GM12878 (cell line): ENCODE measurements around the gene PHF20. TPM values are rescaled to one million over a fixed set of nuclear protein-coding genes. Genes with fewer than 3 reads are reported as not detected.
A peak's percentile ranks its signal among the peaks of the same experiment; 100 is the strongest.

Experiments
- ATAC-seq: fragments of 200-7000 bp; cut with Tn5 transposase; 3 replicates; pipeline ENCODE4 v1.9.1; 2020; ENCODE audit warnings: mild to moderate bottlenecking, moderate library complexity
- BruUV-seq: library from RNA; stranded (reverse); fragments of 400-500 nt; replicated peaks from 2 replicates; lab custom pipeline; 2021; lab: Mats Ljungman, UMichigan
- CTCF ChIA-PET: fragments of 300-600 bp; sonication (Branson Sonifier 250); formaldehyde crosslinking; extraction: SDS; loops from one replicate; lab custom pipeline; 2021; ENCODE audit warnings: inconsistent platforms; lab: Yijun Ruan, JAX
- POLR2A ChIA-PET: fragments of 350-600 bp; formaldehyde crosslinking; extraction: SDS; loops from one replicate; lab custom pipeline; 2021; ENCODE audit warnings: inconsistent platforms; lab: Charles Lee
- RAD21 ChIA-PET: fragments of 300-600 bp; sonication (Branson Sonifier 250); formaldehyde crosslinking; loops from one replicate; lab custom pipeline; 2023; ENCODE audit warnings: antibody characterized with exemption; ENCODE audit not compliant: unreplicated experiment; lab: Charles Lee
- SMC1A ChIA-PET: fragments of 300-600 bp; sonication (Branson Sonifier 250); formaldehyde crosslinking; loops from one replicate; lab custom pipeline; 2023; ENCODE audit not compliant: unreplicated experiment, uncharacterized antibody; lab: Charles Lee
- DNase-seq: peaks from one replicate; pipeline ENCODE4 v3.0.0-alpha.2; 2011; ENCODE audit warnings: low read depth, low spot score
- FAIRE-seq: peaks from 3 replicates; lab custom pipeline; 2011; peaks lifted over from hg19 to GRCh38; lab: Jason Lieb, UNC
- H2AFZ ChIP-seq: 2 replicates; pipeline ENCODE4 v1.6.0; 2011; ENCODE audit warnings: low read depth, low read length, control low read depth; ENCODE audit not compliant: control insufficient read depth
- H3K27ac ChIP-seq: 2 replicates; pipeline ENCODE4 v1.5.1; 2011; ENCODE audit warnings: control low read depth; ENCODE audit not compliant: control insufficient read depth, insufficient read depth
- H3K27me3 ChIP-seq, 2 experiments: replicated peaks in 1 of 2; 2 replicates each; pipeline versions ENCODE4 v1.6.0 to v1.6.1; 2011; ENCODE audit warnings: low read length in 1 of 2; ENCODE audit not compliant: control insufficient read depth in 2 of 2, insufficient read depth in 2 of 2
- H3K36me3 ChIP-seq, 2 experiments: 2 replicates each; pipeline ENCODE4 v1.5.1; 2011; ENCODE audit warnings: low read length in 1 of 2; ENCODE audit not compliant: control insufficient read depth in 2 of 2, insufficient read depth in 2 of 2
- H3K4me1 ChIP-seq: 2 replicates; pipeline ENCODE4 v1.6.1; 2011; ENCODE audit warnings: mild to moderate bottlenecking, low read length, moderate library complexity, mixed read lengths; ENCODE audit not compliant: control insufficient read depth, insufficient read depth
- H3K4me2 ChIP-seq: 2 replicates; pipeline ENCODE4 v1.6.0; 2011; ENCODE audit warnings: control low read depth; ENCODE audit not compliant: control insufficient read depth, insufficient read depth
- H3K4me3 ChIP-seq: fragments of 200-600 bp; sonication (generic); 2 replicates; pipeline ENCODE4 v1.5.1; 2016
- H3K79me2 ChIP-seq: 2 replicates; pipeline ENCODE4 v1.6.0; 2011; ENCODE audit warnings: low read length; ENCODE audit not compliant: control insufficient read depth, insufficient read depth
- H3K9ac ChIP-seq: 2 replicates; pipeline ENCODE4 v1.8.0; 2011; ENCODE audit warnings: low read length, control low read depth, mixed read lengths; ENCODE audit not compliant: control insufficient read depth, insufficient read depth
- H3K9me3 ChIP-seq: replicated peaks from 3 replicates; pipeline ENCODE4 v1.5.1; 2011; ENCODE audit warnings: mild to moderate bottlenecking, low read length; ENCODE audit not compliant: control insufficient read depth, insufficient read depth
- H4K20me1 ChIP-seq: 2 replicates; pipeline ENCODE4 v1.6.0; 2011; ENCODE audit not compliant: control insufficient read depth, insufficient read depth
- ASH2L ChIP-seq: fragments of 300-600, 200-600 bp; sonication (generic); IDR thresholded peaks from 2 replicates; pipeline ENCODE4 v1.6.1; 2017; ENCODE audit warnings: low read depth, mild to moderate bottlenecking, borderline replicate concordance
- CBFB ChIP-seq: IDR thresholded peaks from 2 replicates; pipeline ENCODE4 v1.6.1; 2016; ENCODE audit warnings: antibody characterized with exemption, low read depth
- EED ChIP-seq: sonication (generic); IDR thresholded peaks from 2 replicates; pipeline ENCODE4 v1.6.1; 2016; ENCODE audit warnings: antibody characterized with exemption, low read depth
- ESRRA ChIP-seq: IDR thresholded peaks from 2 replicates; pipeline ENCODE4 v1.6.1; 2012; ENCODE audit warnings: mild to moderate bottlenecking, low read length, improper control_type of control experiment
- EZH2 ChIP-seq: IDR thresholded peaks from 2 replicates; pipeline ENCODE4 v1.6.1; 2012; ENCODE audit warnings: low read depth, mild to moderate bottlenecking, control low read depth, inconsistent platforms, low read length, borderline replicate concordance; ENCODE audit not compliant: control insufficient read depth
- HDAC2 ChIP-seq: fragments of 200-600 bp; sonication (generic); IDR thresholded peaks from 2 replicates; pipeline ENCODE4 v1.6.1; 2017
- LARP7 ChIP-seq: fragments of 450-650 bp; IDR thresholded peaks from 2 replicates; pipeline ENCODE4 v1.6.1; 2017; ENCODE audit warnings: mild to moderate bottlenecking
- NR2C2 ChIP-seq: IDR thresholded peaks from 2 replicates; pipeline ENCODE4 v1.6.1; 2011; ENCODE audit warnings: borderline replicate concordance, low read depth; ENCODE audit not compliant: control insufficient read depth, insufficient read length
- SMAD5 ChIP-seq: IDR thresholded peaks from 2 replicates; pipeline ENCODE4 v1.6.1; 2016; ENCODE audit warnings: antibody characterized with exemption, low read depth
- STAT3 ChIP-seq: IDR thresholded peaks from 2 replicates; pipeline ENCODE4 v1.6.1; 2011; ENCODE audit warnings: low read depth, low read length, improper control_type of control experiment
- TCF12 ChIP-seq: IDR thresholded peaks from 2 replicates; pipeline ENCODE4 v1.6.1; 2011; ENCODE audit warnings: low read depth, mild to moderate bottlenecking, low read length
- ZNF622 ChIP-seq: fragments of 450-650 bp; IDR thresholded peaks from 2 replicates; pipeline ENCODE4 v1.6.1; 2017; ENCODE audit warnings: mild to moderate bottlenecking, inconsistent platforms
- ZZZ3 ChIP-seq: IDR thresholded peaks from 2 replicates; pipeline ENCODE4 v1.6.1; 2011; ENCODE audit warnings: low read depth; ENCODE audit not compliant: control insufficient read depth, insufficient read length
- WGBS: methylation state at CpG from one replicate; pipeline ENCODE4 v1.1.6; 2016; ENCODE audit warnings: low lambda C conversion rate; ENCODE audit not compliant: insufficient replicate concordance, insufficient coverage; ENCODE audit errors: missing lambda C conversion rate; 5-methylcytosine and 5-hydroxymethylcytosine counted together
- in situ Hi-C: fragments of 300-500 bp; cut with MboI; formaldehyde crosslinking; loops from 9 replicates; pipeline ENCODE4 v1.14.3; 2018; ENCODE audit warnings: mixed read lengths
- intact Hi-C: fragments of 100-400 bp; cut with micrococcal nuclease; formaldehyde crosslinking; loops from one replicate; pipeline ENCODE4 v1.14.2; 2022; ENCODE audit not compliant: unreplicated experiment
- polyA plus RNA-seq, 11 experiments: library from polyadenylated mRNA; depleted of rRNA in 4 of 11; unstranded in 6 of 11; stranded (reverse) in 5 of 11; fragments of >200 nt; fragmentation: Nextera tagmentation in 4 of 11; fragmentation: Illumina TruSeq in 1 of 11; extraction: Ambion mirVana in 4 of 11; extraction: Trizol in 1 of 11; gene quantifications; 1 replicate in 1 of 11; 2 replicates in 10 of 11; pipeline versions ENCODE4 v1.2.1 to v1.2.3, GENCODE V29; 2011 to 2016; ENCODE audit warnings: inconsistent platforms in 2 of 11, missing spikeins in 2 of 11, low read depth in 1 of 11
- total RNA-seq, 4 experiments: library from RNA; depleted of rRNA in 3 of 4; stranded (reverse); fragments of >200 nt in 3 of 4; fragmentation: Illumina TruSeq in 1 of 4; extraction: Trizol in 1 of 4; gene quantifications; 2 replicates each; pipeline versions ENCODE4 v1.2.1 to v1.2.3, GENCODE V29; 2013 to 2021
- TF ChIP-seq, protein P1 (sequence below): IDR thresholded peaks from 2 replicates; pipeline ENCODE4 v1.6.1; 2011; ENCODE audit warnings: borderline replicate concordance, low read depth, mild to moderate bottlenecking, moderate library complexity, low read length; ENCODE audit not compliant: insufficient read depth, poor library complexity, severe bottlenecking
- TF ChIP-seq, protein P2 (sequence below): fragments of 450-650 bp; IDR thresholded peaks from 2 replicates; pipeline ENCODE4 v1.6.1; 2017; ENCODE audit warnings: mild to moderate bottlenecking, moderate library complexity
- TF ChIP-seq, protein P3 (sequence below): IDR thresholded peaks from 2 replicates; pipeline ENCODE4 v1.6.1; 2012; ENCODE audit warnings: low read length, inconsistent platforms

Gene PHF20
- total and polyA plus RNA-seq, 10 of the 15 experiments (the other 5 are each of a cell fraction or from before 2014, with no cell fraction given), result 31.6 to 91.2 (median 46.8) TPM

DNA sequence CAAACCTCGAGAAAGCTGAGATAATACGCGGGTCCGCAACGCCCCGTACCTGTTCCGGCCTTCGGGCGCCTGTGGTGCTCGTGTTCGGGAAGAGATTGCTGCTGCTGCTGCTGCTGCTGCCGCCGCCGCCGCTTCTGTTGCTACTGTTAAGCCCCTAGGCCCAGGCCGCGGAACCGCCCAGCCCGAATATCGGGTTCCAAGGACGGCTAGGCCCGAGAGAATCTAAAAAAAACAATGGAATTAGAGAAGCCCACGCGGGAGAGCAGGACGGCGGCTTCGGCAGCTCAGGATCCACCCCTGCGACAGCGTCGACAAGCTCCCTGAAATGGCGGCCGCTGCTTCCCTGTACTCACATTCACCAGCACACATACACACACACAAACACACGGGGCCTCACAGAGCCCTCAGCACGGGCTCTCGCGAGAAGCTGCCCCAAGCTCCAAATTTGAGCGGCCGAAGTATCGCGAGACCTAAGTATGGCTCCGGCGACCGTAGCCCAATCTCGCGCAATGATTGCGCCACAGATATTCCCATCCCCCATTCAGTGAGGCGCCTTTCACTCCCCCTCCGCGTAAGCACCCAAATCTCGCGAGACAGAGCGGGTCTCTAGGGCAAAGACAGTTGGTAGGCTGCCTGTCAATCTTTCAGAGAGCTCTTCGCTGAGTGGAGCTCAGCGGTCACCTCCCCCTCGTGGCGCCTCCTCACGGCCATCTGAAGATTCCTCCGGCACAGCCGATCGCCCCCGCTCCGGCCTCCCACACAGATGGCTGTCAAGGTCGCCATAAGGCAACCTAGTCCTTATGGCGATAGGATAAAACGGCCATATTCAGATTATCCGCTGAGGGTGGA is 29.7 kb upstream of the PHF20 start, which contains the start of gene RBM39:
Gene RBM39 (minus strand): TSS at position 369 of the 849 bp plus-strand sequence. CDS start 1,386 bp downstream, outside the sequence.
- Histone ChIP-seq H3K4me1 (peaks cover 5% of the 10 kb centered on the region), H4K20me1 (peaks cover 3% of the 10 kb centered on the region), H3K27me3 (no peaks in the 10 kb centered on the region), H3K4me2 (peak within 1 kb of the TSS; percentile 51), H3K9ac (peak within 1 kb of the TSS; percentile 100), H3K4me3 (peak within 1 kb of the TSS; percentile 96), H3K79me2 (peaks cover 62% of the 10 kb centered on the region), H3K27ac (peak within 1 kb of the TSS; percentile 99), H3K9me3 (no peaks in the 10 kb centered on the region), H3K36me3 (peaks cover 5 to 17% of the 10 kb centered on the region in 2 experiments), H2AFZ (no peak within 1 kb of the TSS)
- FAIRE-seq, result peak; percentile 91
- ATAC-seq, result peak; percentile 87
- CTCF ChIA-PET, result interaction anchor here (0.6 to 7.6 kb wide), 16 partner anchors 9 to 1092 kb away, joined by 3 to 69 read pairs (median 3); partner anchors contain the start of genes PHF20 and SCAND1
- POLR2A ChIA-PET, result interaction anchor here (0.5 to 6.9 kb wide), 35 partner anchors 7 to 1746 kb away, joined by 3 to 214 read pairs (median 4); partner anchors contain the start of genes NFS1, PHF20, ROMO1 and SCAND1
- BruUV-seq, result no TSS peak
- RAD21 ChIA-PET, result interaction anchor here (0.6 to 3.7 kb wide), 20 partner anchors 11 to 327 kb away, joined by 3 to 157 read pairs (median 4); partner anchors contain the start of genes ERGIC3, PHF20 and SCAND1
- SMC1A ChIA-PET, result interaction anchor here (0.9 to 7.1 kb wide), 15 partner anchors 9 to 286 kb away, joined by 3 to 151 read pairs (median 4); partner anchors contain the start of genes ERGIC3, PHF20, SCAND1 and SPAG4
- WGBS, result under 1% methylated on average over 66 of the region's 66 CpGs
- in situ Hi-C loops (no loop called here), intact Hi-C loops (loop anchor here (1.0 to 10.0 kb wide), 5 partner anchors 26 to 1353 kb away; partner anchors contain the start of genes CPNE1, PHF20, RBL1 and RBM12)
- peak; percentile 100 for DNase-seq
- TF ChIP-seq ESRRA (peak; percentile 95), EED (no peak), TCF12 (peak; percentile 83), STAT3 (no peak), CBFB (peak; percentile 100), ZZZ3 (no peak), EZH2 (no peak), HDAC2 (no peak), ZNF622 (no peak), LARP7 (no peak; the same call in 1 of the 2 replicates), SMAD5 (peak; percentile 92), ASH2L (no peak), NR2C2 (no peak)
- TF ChIP-seq, protein P1, sequence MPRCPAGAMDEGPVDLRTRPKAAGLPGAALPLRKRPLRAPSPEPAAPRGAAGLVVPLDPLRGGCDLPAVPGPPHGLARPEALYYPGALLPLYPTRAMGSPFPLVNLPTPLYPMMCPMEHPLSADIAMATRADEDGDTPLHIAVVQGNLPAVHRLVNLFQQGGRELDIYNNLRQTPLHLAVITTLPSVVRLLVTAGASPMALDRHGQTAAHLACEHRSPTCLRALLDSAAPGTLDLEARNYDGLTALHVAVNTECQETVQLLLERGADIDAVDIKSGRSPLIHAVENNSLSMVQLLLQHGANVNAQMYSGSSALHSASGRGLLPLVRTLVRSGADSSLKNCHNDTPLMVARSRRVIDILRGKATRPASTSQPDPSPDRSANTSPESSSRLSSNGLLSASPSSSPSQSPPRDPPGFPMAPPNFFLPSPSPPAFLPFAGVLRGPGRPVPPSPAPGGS, result peak; percentile 84
- TF ChIP-seq, protein P2, sequence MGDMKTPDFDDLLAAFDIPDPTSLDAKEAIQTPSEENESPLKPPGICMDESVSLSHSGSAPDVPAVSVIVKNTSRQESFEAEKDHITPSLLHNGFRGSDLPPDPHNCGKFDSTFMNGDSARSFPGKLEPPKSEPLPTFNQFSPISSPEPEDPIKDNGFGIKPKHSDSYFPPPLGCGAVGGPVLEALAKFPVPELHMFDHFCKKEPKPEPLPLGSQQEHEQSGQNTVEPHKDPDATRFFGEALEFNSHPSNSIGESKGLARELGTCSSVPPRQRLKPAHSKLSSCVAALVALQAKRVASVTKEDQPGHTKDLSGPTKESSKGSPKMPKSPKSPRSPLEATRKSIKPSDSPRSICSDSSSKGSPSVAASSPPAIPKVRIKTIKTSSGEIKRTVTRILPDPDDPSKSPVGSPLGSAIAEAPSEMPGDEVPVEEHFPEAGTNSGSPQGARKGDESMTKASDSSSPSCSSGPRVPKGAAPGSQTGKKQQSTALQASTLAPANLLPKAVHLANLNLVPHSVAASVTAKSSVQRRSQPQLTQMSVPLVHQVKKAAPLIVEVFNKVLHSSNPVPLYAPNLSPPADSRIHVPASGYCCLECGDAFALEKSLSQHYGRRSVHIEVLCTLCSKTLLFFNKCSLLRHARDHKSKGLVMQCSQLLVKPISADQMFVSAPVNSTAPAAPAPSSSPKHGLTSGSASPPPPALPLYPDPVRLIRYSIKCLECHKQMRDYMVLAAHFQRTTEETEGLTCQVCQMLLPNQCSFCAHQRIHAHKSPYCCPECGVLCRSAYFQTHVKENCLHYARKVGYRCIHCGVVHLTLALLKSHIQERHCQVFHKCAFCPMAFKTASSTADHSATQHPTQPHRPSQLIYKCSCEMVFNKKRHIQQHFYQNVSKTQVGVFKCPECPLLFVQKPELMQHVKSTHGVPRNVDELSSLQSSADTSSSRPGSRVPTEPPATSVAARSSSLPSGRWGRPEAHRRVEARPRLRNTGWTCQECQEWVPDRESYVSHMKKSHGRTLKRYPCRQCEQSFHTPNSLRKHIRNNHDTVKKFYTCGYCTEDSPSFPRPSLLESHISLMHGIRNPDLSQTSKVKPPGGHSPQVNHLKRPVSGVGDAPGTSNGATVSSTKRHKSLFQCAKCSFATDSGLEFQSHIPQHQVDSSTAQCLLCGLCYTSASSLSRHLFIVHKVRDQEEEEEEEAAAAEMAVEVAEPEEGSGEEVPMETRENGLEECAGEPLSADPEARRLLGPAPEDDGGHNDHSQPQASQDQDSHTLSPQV, result 0 out of 2 replicates have a peak, but pooled peaks have one; percentile 20
- TF ChIP-seq, protein P3, sequence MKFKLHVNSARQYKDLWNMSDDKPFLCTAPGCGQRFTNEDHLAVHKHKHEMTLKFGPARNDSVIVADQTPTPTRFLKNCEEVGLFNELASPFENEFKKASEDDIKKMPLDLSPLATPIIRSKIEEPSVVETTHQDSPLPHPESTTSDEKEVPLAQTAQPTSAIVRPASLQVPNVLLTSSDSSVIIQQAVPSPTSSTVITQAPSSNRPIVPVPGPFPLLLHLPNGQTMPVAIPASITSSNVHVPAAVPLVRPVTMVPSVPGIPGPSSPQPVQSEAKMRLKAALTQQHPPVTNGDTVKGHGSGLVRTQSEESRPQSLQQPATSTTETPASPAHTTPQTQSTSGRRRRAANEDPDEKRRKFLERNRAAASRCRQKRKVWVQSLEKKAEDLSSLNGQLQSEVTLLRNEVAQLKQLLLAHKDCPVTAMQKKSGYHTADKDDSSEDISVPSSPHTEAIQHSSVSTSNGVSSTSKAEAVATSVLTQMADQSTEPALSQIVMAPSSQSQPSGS, result peak; percentile 94
